HepG2 (cell line): ENCODE measurements around the gene PSMB10. TPM values are rescaled to one million over a fixed set of nuclear protein-coding genes. Genes with fewer than 3 reads are reported as not detected.

ENCODE experiments used
- AGO1 ChIP-seq: fragments of 200-400 bp; formaldehyde crosslinking; IDR thresholded peaks from 2 replicates; pipeline ENCODE4 v1.6.1; 2017; ENCODE audit warnings: mild to moderate bottlenecking, low read depth, low read length, moderate library complexity; ENCODE audit not compliant: poor library complexity, severe bottlenecking
- ELF3 ChIP-seq: IDR thresholded peaks from 2 replicates; pipeline ENCODE4 v1.6.1; 2016; ENCODE audit warnings: missing genetic modification reagents, missing compliant biosample characterization
- FOXK1 ChIP-seq: sonication (generic); formaldehyde crosslinking; IDR thresholded peaks from 2 replicates; pipeline ENCODE4 v1.4.0; 2020; ENCODE audit warnings: low read depth, missing genetic modification reagents, borderline replicate concordance
- HNF4G ChIP-seq, 2 experiments: sonication (generic) in 1 of 2; formaldehyde crosslinking in 1 of 2; IDR thresholded peaks; 2 replicates each; pipeline versions ENCODE4 v1.4.0 to v1.6.1; 2011 to 2020; ENCODE audit warnings: borderline replicate concordance in 2 of 2, low read depth in 2 of 2, mild to moderate bottlenecking in 2 of 2, low read length in 1 of 2, missing genetic modification reagents in 1 of 2, moderate library complexity in 1 of 2
- HNRNPLL ChIP-seq: fragments of 200-400 bp; formaldehyde crosslinking; IDR thresholded peaks from 2 replicates; pipeline ENCODE4 v1.6.1; 2017; ENCODE audit warnings: mild to moderate bottlenecking, low read depth, low read length; ENCODE audit not compliant: poor library complexity, severe bottlenecking
- IRF2 ChIP-seq: IDR thresholded peaks from 2 replicates; pipeline ENCODE4 v1.6.1; 2018; ENCODE audit warnings: missing genetic modification reagents, missing compliant biosample characterization
- KMT2A ChIP-seq: sonication (generic); formaldehyde crosslinking; IDR thresholded peaks from 2 replicates; pipeline ENCODE4 v1.4.0; 2020; ENCODE audit warnings: missing genetic modification reagents
- MYC ChIP-seq: sonication (generic); formaldehyde crosslinking; IDR thresholded peaks from 2 replicates; pipeline ENCODE4 v1.9.0; 2021; ENCODE audit warnings: missing genetic modification reagents, borderline replicate concordance
- NR1H2 ChIP-seq: sonication (generic); formaldehyde crosslinking; IDR thresholded peaks from 2 replicates; pipeline ENCODE4 v1.8.1; 2022; ENCODE audit warnings: low read depth, missing genetic modification reagents, borderline replicate concordance
- RFXAP ChIP-seq: sonication (generic); formaldehyde crosslinking; IDR thresholded peaks from 2 replicates; pipeline ENCODE4 v1.4.0; 2020; ENCODE audit warnings: missing genetic modification reagents, borderline replicate concordance
- SATB2 ChIP-seq: sonication (generic); formaldehyde crosslinking; IDR thresholded peaks from 2 replicates; pipeline ENCODE4 v1.5.0; 2020; ENCODE audit warnings: missing genetic modification reagents
- SMAD1 ChIP-seq: sonication (generic); formaldehyde crosslinking; IDR thresholded peaks from 2 replicates; pipeline ENCODE4 v1.4.0; 2020; ENCODE audit warnings: missing genetic modification reagents, low read depth, mild to moderate bottlenecking, borderline replicate concordance
- SOX5 ChIP-seq: IDR thresholded peaks from 2 replicates; pipeline ENCODE4 v1.6.1; 2016; ENCODE audit warnings: borderline replicate concordance
- SPEN ChIP-seq: sonication (generic); formaldehyde crosslinking; IDR thresholded peaks from 2 replicates; pipeline ENCODE4 v1.5.1; 2020; ENCODE audit warnings: low read depth, mild to moderate bottlenecking, missing genetic modification reagents
- TCF7L2 ChIP-seq: IDR thresholded peaks from 2 replicates; pipeline ENCODE4 v1.6.1; 2011; ENCODE audit warnings: mild to moderate bottlenecking, low read depth, low read length, moderate library complexity
- ZKSCAN8 ChIP-seq: IDR thresholded peaks from 2 replicates; pipeline ENCODE4 v1.6.1; 2016; ENCODE audit warnings: borderline replicate concordance, missing genetic modification reagents, missing compliant biosample characterization
- ZMYM2 ChIP-seq: sonication (generic); formaldehyde crosslinking; IDR thresholded peaks from 2 replicates; pipeline ENCODE4 v1.8.0; 2022; ENCODE audit warnings: mild to moderate bottlenecking, missing genetic modification reagents
- ZNF24 ChIP-seq: fragments of 450-650 bp; IDR thresholded peaks from 2 replicates; pipeline ENCODE4 v1.6.1; 2017; ENCODE audit warnings: antibody characterized with exemption, mild to moderate bottlenecking
- ZNF530 ChIP-seq: sonication (generic); formaldehyde crosslinking; IDR thresholded peaks from 2 replicates; pipeline ENCODE4 v1.5.0; 2020; ENCODE audit warnings: low read depth, mild to moderate bottlenecking, missing genetic modification reagents
- ZNF589 ChIP-seq: sonication (generic); formaldehyde crosslinking; conservative IDR thresholded peaks from 2 replicates; pipeline ENCODE4 v1.8.0; 2022; ENCODE audit warnings: mild to moderate bottlenecking, moderate library complexity, missing genetic modification reagents
- ZNF605 ChIP-seq: sonication (generic); formaldehyde crosslinking; IDR thresholded peaks from 2 replicates; pipeline ENCODE4 v1.8.0; 2022; ENCODE audit warnings: mild to moderate bottlenecking, missing genetic modification reagents
- ZNF788 ChIP-seq: sonication (generic); formaldehyde crosslinking; IDR thresholded peaks from 2 replicates; pipeline ENCODE4 v1.5.0; 2020; ENCODE audit warnings: mild to moderate bottlenecking, missing genetic modification reagents, borderline replicate concordance
- polyA plus RNA-seq, 8 experiments: library from polyadenylated mRNA; depleted of rRNA in 3 of 8; stranded (reverse) in 7 of 8; unstranded in 1 of 8; fragments of >200 nt; fragmentation: Illumina TruSeq in 4 of 8; extraction: Trizol in 4 of 8; gene quantifications; 2 replicates each; pipeline versions ENCODE4 v1.2.1 to v1.2.3, GENCODE V29; 2011 to 2016; ENCODE audit warnings: low read depth in 4 of 8, missing spikeins in 1 of 8, mixed read lengths in 1 of 8; ENCODE audit not compliant: insufficient read depth in 1 of 8
- total RNA-seq, 5 experiments: library from RNA; depleted of rRNA; stranded (reverse); fragments of >200 nt; fragmentation: Illumina TruSeq; extraction: Trizol; gene quantifications; 2 replicates each; pipeline ENCODE4 v1.2.3, GENCODE V29; 2016; ENCODE audit warnings: low read depth in 1 of 5
- TF ChIP-seq, protein P1 (sequence below): sonication (generic); formaldehyde crosslinking; IDR thresholded peaks from 2 replicates; pipeline ENCODE4 v1.4.0; 2020; ENCODE audit warnings: missing genetic modification reagents
- TF ChIP-seq, protein P2 (sequence below): sonication (generic); formaldehyde crosslinking; IDR thresholded peaks from 2 replicates; pipeline ENCODE4 v1.4.0; 2020; ENCODE audit warnings: mild to moderate bottlenecking, missing genetic modification reagents
- TF ChIP-seq, protein P3 (sequence below): sonication (generic); formaldehyde crosslinking; IDR thresholded peaks from 2 replicates; pipeline ENCODE4 v1.9.0; 2021; ENCODE audit warnings: missing genetic modification reagents, mild to moderate bottlenecking, borderline replicate concordance

Gene PSMB10
- total and polyA plus RNA-seq, 2 of the 13 experiments (the other 11 are each of a cell fraction or from before 2014, with no cell fraction given): 12.7 to 65.9 TPM

DNA sequence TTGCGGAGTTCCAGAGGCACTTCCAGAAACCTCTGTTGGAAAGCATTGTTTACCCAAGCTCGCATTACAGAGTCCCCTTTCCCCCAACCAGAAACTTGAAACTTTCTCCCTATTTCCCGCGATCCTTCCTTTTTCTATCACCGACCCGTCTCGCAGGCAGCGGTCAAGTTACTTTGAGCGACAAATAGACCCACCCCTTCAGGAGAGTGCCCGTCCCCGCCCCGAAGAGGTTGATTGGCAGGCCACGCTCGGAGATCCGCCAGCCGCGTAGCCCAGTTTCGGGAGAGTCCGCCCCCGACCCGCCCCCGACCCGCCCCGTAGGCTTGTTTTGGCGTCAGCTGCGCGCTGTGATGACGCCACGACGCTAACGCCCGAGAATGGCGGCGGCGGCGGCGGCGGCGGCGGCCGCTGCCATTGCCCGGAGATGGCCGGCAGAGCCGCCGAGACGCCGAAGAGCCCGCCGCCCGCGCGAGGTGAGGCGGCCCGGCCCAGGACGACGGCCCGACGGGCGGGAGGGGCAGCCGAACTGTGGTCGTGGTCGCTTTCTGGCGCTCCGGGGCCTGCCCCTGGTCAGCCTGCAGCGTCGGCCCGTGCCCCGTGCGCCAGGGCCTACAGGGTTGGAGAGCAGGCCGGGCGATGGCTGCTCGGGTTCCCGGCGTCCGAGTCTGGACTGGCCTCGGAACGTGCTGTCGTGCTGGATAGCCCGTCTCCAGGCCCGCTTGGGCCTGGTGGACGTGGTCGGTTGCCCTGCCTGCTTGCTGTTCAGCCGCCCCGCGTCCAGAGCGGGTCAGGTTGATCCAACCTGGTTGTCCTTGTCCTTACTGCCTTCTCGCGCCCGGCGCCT, 43.5 kb downstream of the PSMB10 start, which contains the start of gene PSKH1 (continued):
- TF ChIP-seq, protein P1, sequence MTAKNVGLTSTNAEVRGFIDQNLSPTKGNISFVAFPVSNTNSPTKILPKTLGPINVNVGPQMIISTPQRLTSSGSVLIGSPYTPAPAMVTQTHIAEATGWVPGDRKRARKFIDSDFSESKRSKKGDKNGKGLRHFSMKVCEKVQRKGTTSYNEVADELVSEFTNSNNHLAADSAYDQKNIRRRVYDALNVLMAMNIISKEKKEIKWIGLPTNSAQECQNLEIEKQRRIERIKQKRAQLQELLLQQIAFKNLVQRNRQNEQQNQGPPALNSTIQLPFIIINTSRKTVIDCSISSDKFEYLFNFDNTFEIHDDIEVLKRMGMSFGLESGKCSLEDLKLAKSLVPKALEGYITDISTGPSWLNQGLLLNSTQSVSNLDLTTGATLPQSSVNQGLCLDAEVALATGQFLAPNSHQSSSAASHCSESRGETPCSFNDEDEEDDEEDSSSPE: no peak
- TF ChIP-seq TCF7L2: no peak
- TF ChIP-seq SMAD1 (CRISPR knock-in tag): peak; percentile 79; the same call in 1 of the 2 replicates
- peak; percentile 9; the same call in 1 of the 2 replicates for TF ChIP-seq ELF3
- TF ChIP-seq ZNF605: peak; percentile 77
- peak; percentile 75; the same call in 1 of the 2 replicates for TF ChIP-seq SPEN (CRISPR knock-in tag)
- TF ChIP-seq SATB2: 0 out of 2 replicates have a peak, but pooled peaks have one; percentile 30
- TF ChIP-seq IRF2 (CRISPR knock-in tag): peak; percentile 14; the same call in 1 of the 2 replicates
- no peak for TF ChIP-seq HNF4G (IDR thresholded peaks at IDR 0.05; ENCODE audit: borderline replicate concordance, low read depth, low read length)
- TF ChIP-seq HNF4G (CRISPR knock-in tag; IDR thresholded peaks at IDR 0.05; ENCODE audit: borderline replicate concordance, low read depth): 0 out of 2 replicates have a peak, but pooled peaks have one; percentile 54
- TF ChIP-seq ZMYM2: no peak
- TF ChIP-seq HNRNPLL: peak; percentile 91
- no peak for TF ChIP-seq ZKSCAN8 (CRISPR knock-in tag)
- TF ChIP-seq ZNF530 (CRISPR knock-in tag): no peak; the same call in 1 of the 2 replicates
- TF ChIP-seq MYC: peak; percentile 65; the same call in 1 of the 2 replicates
- peak; percentile 57; the same call in 1 of the 2 replicates for TF ChIP-seq RFXAP (CRISPR knock-in tag)
- TF ChIP-seq ZNF24: no peak
- TF ChIP-seq ZNF589 (CRISPR knock-in tag): no peak
- no peak for TF ChIP-seq AGO1
- peak; percentile 83; the same call in 1 of the 2 replicates for TF ChIP-seq FOXK1 (CRISPR knock-in tag)
- TF ChIP-seq, protein P2, sequence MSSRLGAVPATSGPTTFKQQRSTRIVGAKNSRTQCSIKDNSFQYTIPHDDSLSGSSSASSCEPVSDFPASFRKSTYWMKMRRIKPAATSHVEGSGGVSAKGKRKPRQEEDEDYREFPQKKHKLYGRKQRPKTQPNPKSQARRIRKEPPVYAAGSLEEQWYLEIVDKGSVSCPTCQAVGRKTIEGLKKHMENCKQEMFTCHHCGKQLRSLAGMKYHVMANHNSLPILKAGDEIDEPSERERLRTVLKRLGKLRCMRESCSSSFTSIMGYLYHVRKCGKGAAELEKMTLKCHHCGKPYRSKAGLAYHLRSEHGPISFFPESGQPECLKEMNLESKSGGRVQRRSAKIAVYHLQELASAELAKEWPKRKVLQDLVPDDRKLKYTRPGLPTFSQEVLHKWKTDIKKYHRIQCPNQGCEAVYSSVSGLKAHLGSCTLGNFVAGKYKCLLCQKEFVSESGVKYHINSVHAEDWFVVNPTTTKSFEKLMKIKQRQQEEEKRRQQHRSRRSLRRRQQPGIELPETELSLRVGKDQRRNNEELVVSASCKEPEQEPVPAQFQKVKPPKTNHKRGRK (CRISPR knock-in tag): no peak
- 0 out of 2 replicates have a peak, but pooled peaks have one; percentile 59 for TF ChIP-seq KMT2A (CRISPR knock-in tag)
- peak; percentile 95; the same call in 1 of the 2 replicates for TF ChIP-seq NR1H2 (CRISPR knock-in tag)
- no peak for TF ChIP-seq SOX5 (CRISPR knock-in tag)
- TF ChIP-seq, protein P3, sequence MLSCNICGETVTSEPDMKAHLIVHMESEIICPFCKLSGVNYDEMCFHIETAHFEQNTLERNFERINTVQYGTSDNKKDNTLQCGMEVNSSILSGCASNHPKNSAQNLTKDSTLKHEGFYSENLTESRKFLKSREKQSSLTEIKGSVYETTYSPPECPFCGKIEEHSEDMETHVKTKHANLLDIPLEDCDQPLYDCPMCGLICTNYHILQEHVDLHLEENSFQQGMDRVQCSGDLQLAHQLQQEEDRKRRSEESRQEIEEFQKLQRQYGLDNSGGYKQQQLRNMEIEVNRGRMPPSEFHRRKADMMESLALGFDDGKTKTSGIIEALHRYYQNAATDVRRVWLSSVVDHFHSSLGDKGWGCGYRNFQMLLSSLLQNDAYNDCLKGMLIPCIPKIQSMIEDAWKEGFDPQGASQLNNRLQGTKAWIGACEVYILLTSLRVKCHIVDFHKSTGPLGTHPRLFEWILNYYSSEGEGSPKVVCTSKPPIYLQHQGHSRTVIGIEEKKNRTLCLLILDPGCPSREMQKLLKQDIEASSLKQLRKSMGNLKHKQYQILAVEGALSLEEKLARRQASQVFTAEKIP (CRISPR knock-in tag): no peak
- TF ChIP-seq ZNF788: peak; percentile 51
